8988T (cell line): ENCODE data around the gene DPM2.

Experiments
- DNase-seq: peaks from one replicate; pipeline ENCODE4 v3.0.0; 2011

The DPM2 gene

DNA sequence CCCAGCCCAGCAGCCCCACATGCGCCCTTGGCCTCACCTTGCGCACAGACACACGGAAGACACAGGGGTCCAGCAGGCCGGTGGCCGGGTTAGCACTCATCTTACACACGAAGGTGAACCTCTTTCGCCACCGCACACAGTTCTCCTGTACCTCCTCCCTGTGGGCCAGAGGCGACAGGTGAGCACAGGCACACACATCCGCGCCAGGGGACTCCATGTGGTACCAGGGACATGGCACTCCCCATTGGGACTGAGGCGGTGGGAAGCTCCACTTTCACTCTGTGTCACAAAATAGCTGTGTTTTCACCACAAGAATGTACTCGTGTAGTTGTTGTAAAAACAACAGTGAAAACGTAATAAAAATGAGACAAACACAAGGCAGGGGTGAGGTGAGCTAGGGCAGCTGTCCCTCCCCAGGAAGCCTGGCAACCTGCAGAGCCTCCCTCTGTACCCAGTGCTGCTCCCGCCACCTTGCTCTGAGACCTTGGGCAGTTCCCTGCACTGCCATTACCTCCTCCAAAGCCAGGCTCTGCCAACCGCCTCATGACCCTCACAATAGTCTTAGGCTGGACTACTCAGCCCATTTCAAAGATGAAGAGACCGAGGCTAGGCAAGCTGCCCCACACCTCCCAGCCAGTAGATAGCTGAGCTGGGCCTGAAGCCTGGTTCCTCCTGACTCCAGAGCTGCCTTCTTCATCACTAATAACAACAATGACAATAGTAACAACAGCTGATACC, 16.3 kb upstream of the DPM2 start:
- no peak for DNase-seq

DNA sequence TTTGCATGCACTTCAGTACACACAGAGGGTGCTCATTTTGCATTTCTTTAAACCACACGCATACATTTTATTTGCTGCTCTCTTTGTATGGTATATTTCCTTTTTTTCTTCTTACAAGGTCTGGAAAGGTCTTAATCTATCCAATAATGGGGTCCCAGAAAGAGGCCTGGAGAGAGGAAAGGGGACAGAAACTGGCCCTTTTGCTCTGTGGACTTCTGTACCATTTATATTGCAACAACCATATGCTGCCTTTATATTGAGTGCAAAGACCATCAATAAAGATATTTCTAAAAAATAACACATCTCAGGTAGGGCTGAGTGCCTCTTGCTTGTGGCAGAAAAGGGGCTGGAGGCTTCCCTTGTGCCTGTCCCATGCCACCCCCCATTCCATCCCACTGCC, 15.5 kb upstream of the DPM2 start:
- DNase-seq, result no peak

GRCh38 chr9:127950513-127951289, 13.0 kb upstream of the DPM2 start:
- no peak for DNase-seq

GRCh38 chr9:127949827-127950512, 12.3 kb upstream of the DPM2 start:
- DNase-seq, result no peak

GRCh38 chr9:127947841-127948710, 10.4 kb upstream of the DPM2 start:
- DNase-seq, result no peak

GRCh38 chr9:127946728-127947127, 9.1 kb upstream of the DPM2 start:
- no peak for DNase-seq

DNA sequence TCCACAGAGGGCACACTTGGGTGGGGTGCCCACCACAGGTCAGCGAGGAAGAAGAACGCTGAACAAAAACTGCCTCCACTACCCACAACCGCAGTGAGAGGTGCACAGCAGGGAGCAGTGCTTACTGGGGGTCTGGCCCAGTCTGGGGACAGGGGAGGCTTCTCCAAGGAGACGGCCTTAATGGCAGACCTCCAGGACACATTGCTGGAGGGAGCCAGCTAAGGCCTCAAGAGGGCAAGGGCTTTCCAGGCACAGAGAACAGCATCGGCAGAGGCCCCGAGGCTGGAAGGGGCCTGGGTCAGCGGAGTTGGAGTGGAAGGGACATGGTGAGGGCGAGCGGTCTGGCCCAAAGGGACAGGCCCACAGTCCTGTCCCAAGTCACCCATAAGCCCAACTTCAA, 8.3 kb upstream of the DPM2 start:
- no peak for DNase-seq

GRCh38 chr9:127945338-127945737, 7.7 kb upstream of the DPM2 start:
- DNase-seq, result no peak

GRCh38 chr9:127944586-127945218, 7.0 kb upstream of the DPM2 start:
- no peak for DNase-seq

DNA sequence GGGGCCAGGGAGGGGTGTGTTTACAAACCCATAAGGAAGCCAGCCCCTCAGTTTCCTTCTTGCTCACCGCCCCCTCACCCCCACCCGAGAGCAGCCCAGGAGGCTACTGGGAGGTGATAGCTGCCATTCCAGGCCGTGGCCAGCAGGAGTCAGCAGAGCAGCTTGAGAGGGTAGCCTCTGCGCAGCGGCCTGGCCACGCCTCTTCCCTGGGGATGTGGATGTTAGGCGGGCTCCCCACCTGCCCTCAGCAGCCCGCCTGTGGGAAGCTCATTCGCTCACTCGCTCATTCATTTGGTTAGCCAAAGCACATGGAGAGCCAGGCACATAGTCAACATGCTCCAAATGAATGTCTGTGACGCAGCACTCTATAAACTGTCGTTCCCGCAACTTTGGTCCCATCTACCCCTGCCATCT, 6.1 kb upstream of the DPM2 start:
- DNase-seq, result peak; percentile 88

DNA sequence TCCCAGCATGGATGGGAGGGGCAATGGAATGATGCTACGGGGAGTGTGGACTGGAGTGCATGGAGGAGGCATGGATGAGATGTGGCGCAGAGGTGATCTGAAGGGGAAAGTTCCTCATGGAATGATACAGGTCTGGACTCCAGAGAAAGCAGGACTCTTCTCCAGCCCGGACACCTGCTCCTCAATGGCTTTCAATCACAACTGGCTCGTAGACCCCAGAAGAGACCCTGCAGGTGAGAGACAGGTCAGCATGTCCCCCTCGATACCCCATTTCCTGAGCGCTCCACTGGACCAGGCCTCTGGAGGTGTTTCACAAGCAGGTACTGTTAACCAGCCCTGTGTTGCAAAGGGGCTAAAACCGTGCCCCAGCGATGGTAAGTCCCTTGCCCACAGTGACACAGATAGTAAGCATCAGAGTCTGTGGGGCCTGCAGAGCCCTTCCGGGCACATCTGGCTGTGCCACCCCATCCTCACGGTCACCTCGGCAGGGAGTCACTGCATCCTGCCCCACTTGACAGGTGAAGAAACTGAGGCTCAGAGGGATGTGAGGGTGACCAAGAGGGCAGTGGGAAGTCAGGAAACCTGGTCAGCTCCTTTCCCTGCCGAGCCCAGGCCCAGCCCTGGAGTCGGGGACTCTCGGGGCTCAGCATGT, 5.5 kb upstream of the DPM2 start:
- DNase-seq, result no peak

- peak; percentile 80 for DNase-seq
Measured at GRCh38 chr9:127942216-127943010, 4.8 kb upstream of the DPM2 start.

GRCh38 chr9:127941961-127942215, 4.2 kb upstream of the DPM2 start:
- DNase-seq, result no peak

- DNase-seq, result no peak
Measured at GRCh38 chr9:127941062-127941960, 3.7 kb upstream of the DPM2 start.

DNA sequence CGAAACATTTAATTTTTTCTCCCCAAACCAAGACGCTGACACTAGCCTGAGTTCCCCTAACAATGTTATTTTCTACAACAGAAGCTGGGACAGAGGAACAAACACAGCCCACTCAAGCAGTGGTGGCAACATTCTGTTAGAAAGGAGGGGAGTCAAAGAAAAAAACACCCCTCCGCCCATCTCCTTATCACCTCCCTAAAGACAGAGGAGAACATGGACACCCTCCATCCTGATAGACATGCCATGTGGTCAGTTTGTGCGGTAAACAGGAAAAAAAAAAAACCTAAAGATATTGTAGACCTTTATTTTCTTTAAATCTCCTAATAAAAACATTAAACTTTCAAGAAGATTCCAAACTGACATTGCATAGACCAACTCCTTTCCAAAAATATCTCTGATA, 2.9 kb upstream of the DPM2 start:
- DNase-seq, result no peak

- no peak for DNase-seq
Measured at GRCh38 chr9:127938298-127938690, 640 bp upstream of the DPM2 start.

DNA sequence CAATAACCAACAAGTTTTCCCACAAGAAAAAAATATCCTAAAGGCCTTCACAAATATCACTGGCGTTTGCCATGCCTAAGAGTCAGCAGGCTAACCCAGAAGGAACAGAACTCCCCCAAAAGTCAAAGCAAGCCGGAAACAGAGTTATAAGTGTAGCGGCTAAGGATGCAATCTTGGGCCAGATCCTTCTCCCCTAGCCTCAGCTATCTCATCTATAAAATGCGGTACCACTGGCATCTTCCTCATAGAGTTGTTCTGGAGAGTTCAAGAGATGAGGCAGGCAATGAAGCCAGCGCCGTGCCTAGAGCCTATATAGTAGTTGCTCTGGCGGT, 632 bp downstream of the DPM2 start:
- DNase-seq, result no peak

GRCh38 chr9:127936347-127936852, 1.3 kb downstream of the DPM2 start:
- DNase-seq, result no peak

- DNase-seq, result no peak
Measured at GRCh38 chr9:127935765-127936221, 1.9 kb downstream of the DPM2 start.

- DNase-seq, result no peak
Measured at GRCh38 chr9:127934986-127935385, 2.7 kb downstream of the DPM2 start.
